ENCODE data around the gene CHAD.

GRCh38 chr17:50483266-50483665 lies 14.6 kb upstream of the CHAD start:
- TF ChIP-seq CTCF (conservative IDR thresholded peaks at IDR 0.05) (no peak), ZFX (IDR thresholded peaks at IDR 0.05) (no peak)

Measured in C4-2B (cell line).